ENCODE data around the gene ACSS2. TPM values are rescaled to one million over a fixed set of nuclear protein-coding genes. Genes with fewer than 3 reads are reported as not detected.

The ACSS2 gene
- total RNA-seq, 2 donors from 2014 or later, result 37.4 to 44.2 TPM

GRCh38 chr20:34970846-34971560 is 94.6 kb downstream of the ACSS2 start:
- no peaks in the 10 kb centered on the region for H3K4me1 ChIP-seq (replicated peaks)
- intact Hi-C loops (cut with DNase I), result no loop called here
- no peak for DNase-seq (ENCODE audit: low spot score)

DNA sequence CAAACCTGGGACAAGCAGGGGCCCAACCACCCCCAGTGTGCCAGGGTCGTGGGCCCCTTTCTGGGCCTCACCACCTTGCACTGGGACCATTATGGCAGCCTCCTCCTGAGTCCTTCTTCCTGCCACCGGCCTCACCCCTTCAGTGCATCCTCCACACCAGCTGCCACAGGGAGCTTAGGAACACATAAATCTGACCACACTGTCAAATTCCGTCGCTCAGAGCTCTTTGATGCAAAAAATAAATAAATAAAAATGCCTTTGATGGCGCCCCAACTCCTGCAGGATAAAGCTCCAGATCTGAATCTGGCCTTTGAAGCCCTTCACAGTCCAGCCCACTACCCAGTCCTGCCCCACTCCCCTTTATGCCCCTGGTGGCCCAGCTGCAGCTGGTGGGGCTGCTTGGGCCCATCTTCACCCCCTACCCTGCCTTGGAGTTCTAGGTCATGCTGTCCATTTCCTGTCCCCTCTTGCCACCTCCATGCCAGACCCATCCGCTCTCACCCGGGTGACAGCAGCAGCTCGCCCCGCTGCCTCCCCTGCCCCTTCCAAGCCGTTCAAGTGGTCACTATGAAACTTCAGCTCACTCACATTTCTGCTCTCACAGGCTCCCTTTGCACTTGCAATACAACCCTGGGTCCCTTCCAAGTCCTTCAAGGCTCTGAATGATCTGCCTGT is 95.3 kb downstream of the ACSS2 start:
- TF ChIP-seq, protein P1, sequence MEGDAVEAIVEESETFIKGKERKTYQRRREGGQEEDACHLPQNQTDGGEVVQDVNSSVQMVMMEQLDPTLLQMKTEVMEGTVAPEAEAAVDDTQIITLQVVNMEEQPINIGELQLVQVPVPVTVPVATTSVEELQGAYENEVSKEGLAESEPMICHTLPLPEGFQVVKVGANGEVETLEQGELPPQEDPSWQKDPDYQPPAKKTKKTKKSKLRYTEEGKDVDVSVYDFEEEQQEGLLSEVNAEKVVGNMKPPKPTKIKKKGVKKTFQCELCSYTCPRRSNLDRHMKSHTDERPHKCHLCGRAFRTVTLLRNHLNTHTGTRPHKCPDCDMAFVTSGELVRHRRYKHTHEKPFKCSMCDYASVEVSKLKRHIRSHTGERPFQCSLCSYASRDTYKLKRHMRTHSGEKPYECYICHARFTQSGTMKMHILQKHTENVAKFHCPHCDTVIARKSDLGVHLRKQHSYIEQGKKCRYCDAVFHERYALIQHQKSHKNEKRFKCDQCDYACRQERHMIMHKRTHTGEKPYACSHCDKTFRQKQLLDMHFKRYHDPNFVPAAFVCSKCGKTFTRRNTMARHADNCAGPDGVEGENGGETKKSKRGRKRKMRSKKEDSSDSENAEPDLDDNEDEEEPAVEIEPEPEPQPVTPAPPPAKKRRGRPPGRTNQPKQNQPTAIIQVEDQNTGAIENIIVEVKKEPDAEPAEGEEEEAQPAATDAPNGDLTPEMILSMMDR (IDR thresholded peaks at IDR 0.05), result no peak
- TF ChIP-seq POLR2A (IDR thresholded peaks at IDR 0.05) (no peak), POLR2AphosphoS5 (IDR thresholded peaks at IDR 0.05) (no peak)
- intact Hi-C loops (cut with DNase I), result no loop called here
- H3K4me3 ChIP-seq, result no peak overlapping the region
- no peaks in the 10 kb centered on the region for H3K36me3 ChIP-seq
- WGBS, result 75% methylated on average over 10 of the region's 10 CpGs
- H3K9me3 ChIP-seq, result no peaks in the 10 kb centered on the region
- no peak for DNase-seq (ENCODE audit: low spot score)
- no peak overlapping the region for H3K27ac ChIP-seq
- no peaks in the 10 kb centered on the region for H3K4me1 ChIP-seq (replicated peaks)
- no peaks in the 10 kb centered on the region for H3K27me3 ChIP-seq (replicated peaks; ENCODE audit: insufficient read depth)

More at GRCh38 chr20:34970846-34971560, 94.6 kb downstream of the ACSS2 start:
- H3K9me3 ChIP-seq, result no peaks in the 10 kb centered on the region
- TF ChIP-seq POLR2A (IDR thresholded peaks at IDR 0.05) (no peak), POLR2AphosphoS5 (IDR thresholded peaks at IDR 0.05) (no peak)
- TF ChIP-seq, protein P1 (IDR thresholded peaks at IDR 0.05), result no peak
- WGBS, result 91% methylated on average over 9 of the region's 9 CpGs
- no peak overlapping the region for H3K4me3 ChIP-seq
- H3K27ac ChIP-seq, result no peak overlapping the region
- no peaks in the 10 kb centered on the region for H3K27me3 ChIP-seq (replicated peaks; ENCODE audit: insufficient read depth)
- H3K36me3 ChIP-seq, result no peaks in the 10 kb centered on the region

GRCh38 chr20:34974246-34974645 is 97.8 kb downstream of the ACSS2 start:
- no peak for DNase-seq (ENCODE audit: low spot score)
- WGBS, result 84% methylated on average over 4 of the region's 4 CpGs
- H3K4me3 ChIP-seq, result no peak overlapping the region
- H3K27me3 ChIP-seq (replicated peaks; ENCODE audit: insufficient read depth), result no peaks in the 10 kb centered on the region
- no peaks in the 10 kb centered on the region for H3K36me3 ChIP-seq
- TF ChIP-seq POLR2A (IDR thresholded peaks at IDR 0.05) (no peak), POLR2AphosphoS5 (IDR thresholded peaks at IDR 0.05) (no peak)
- TF ChIP-seq, protein P1 (IDR thresholded peaks at IDR 0.05), result no peak
- intact Hi-C loops (cut with DNase I), result no loop called here
- H3K4me1 ChIP-seq (replicated peaks), result no peaks in the 10 kb centered on the region
- H3K27ac ChIP-seq, result no peak overlapping the region
- no peaks in the 10 kb centered on the region for H3K9me3 ChIP-seq

DNA sequence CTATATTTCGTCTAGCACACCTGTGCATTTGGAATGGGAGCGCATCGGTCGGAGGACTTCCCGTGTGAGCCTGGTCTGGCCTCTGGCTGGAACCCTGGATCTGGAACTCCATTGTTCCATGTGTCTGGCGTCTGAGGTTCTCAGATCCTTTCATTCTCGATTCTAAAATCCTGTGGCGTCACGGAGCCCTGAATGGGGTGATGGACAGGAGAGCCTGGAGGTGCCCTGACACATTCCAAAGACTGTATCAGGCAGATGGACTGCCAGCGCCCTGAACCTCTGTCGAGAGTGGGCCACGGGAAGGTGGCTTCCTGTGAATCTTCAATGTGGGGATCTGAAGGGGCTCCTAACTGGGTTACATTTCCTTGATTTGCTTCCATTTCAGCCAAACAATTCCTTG is 99.9 kb downstream of the ACSS2 start:
- 73% methylated on average over 12 of the region's 12 CpGs for WGBS

More for the DNA sequence above, 99.9 kb downstream of the ACSS2 start:
- no peak overlapping the region for H3K27ac ChIP-seq
- no peaks in the 10 kb centered on the region for H3K36me3 ChIP-seq
- intact Hi-C loops (cut with DNase I), result no loop called here
- no peak overlapping the region for H3K4me3 ChIP-seq
- DNase-seq (ENCODE audit: low spot score), result no peak
- no peaks in the 10 kb centered on the region for H3K9me3 ChIP-seq
- H3K4me1 ChIP-seq (replicated peaks), result no peaks in the 10 kb centered on the region
- TF ChIP-seq, protein P1 (IDR thresholded peaks at IDR 0.05), result no peak
- TF ChIP-seq POLR2A (IDR thresholded peaks at IDR 0.05) (no peak), POLR2AphosphoS5 (IDR thresholded peaks at IDR 0.05) (no peak)
- H3K27me3 ChIP-seq (replicated peaks; ENCODE audit: insufficient read depth), result no peaks in the 10 kb centered on the region

Other genes with a start within 250 kb of the ACSS2 start
- gene PIGU, start 199.5 kb upstream of the ACSS2 start, total RNA-seq, result 10 to 100 TPM; 18.2 to 26.4 TPM
- 10 to 100 TPM; 26.0 to 39.4 TPM for gene TP53INP2, start 172.3 kb upstream of the ACSS2 start, total RNA-seq
- 10 to 100 TPM; 19.6 to 43.7 TPM for gene NCOA6, start 51.0 kb upstream of the ACSS2 start, total RNA-seq
- gene GGT7, start 3.8 kb upstream of the ACSS2 start, total RNA-seq, result 10 to 100 TPM; 22.0 to 28.3 TPM
- gene GSS, start 79.2 kb downstream of the ACSS2 start, total RNA-seq, result 100 to 1,000 TPM in 1 of 2 donors, 10 to 100 TPM in 1; 84.4 to 101 TPM
- gene MYH7B, start 79.3 kb downstream of the ACSS2 start, total RNA-seq, result 10 to 100 TPM in 1 of 2 donors, under 1 TPM in 1; 0.27 to 11.5 TPM
- 10 to 100 TPM; 65.4 to 76.6 TPM for gene TRPC4AP, start 216.2 kb downstream of the ACSS2 start, total RNA-seq